ENCODE measurements around the gene ACACB.

DNA sequence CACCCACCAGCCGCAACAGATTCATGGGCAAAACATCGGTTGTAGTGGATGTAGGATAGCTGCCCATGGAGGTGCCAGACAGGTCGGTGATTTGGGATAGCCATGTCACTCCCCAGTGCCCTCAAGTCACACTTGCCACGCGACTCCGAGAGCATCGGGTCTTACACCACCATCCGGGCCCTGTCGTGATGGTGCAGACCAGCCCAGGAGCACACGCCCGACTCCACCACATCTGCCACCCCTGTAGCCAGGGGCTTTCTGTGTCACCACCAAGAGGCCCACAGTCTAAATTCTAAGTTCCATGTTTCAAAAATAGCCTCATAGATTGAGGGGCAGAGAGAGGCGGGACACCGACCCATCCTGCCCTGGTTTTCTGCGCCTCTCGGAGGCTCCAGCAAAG, 174.7 kb downstream of the ACACB start:
- no peak for TF ChIP-seq EZH2 (IDR thresholded peaks at IDR 0.05; ENCODE audit: borderline replicate concordance, low read depth, low read length, severe bottlenecking)
- TF ChIP-seq, protein P1, sequence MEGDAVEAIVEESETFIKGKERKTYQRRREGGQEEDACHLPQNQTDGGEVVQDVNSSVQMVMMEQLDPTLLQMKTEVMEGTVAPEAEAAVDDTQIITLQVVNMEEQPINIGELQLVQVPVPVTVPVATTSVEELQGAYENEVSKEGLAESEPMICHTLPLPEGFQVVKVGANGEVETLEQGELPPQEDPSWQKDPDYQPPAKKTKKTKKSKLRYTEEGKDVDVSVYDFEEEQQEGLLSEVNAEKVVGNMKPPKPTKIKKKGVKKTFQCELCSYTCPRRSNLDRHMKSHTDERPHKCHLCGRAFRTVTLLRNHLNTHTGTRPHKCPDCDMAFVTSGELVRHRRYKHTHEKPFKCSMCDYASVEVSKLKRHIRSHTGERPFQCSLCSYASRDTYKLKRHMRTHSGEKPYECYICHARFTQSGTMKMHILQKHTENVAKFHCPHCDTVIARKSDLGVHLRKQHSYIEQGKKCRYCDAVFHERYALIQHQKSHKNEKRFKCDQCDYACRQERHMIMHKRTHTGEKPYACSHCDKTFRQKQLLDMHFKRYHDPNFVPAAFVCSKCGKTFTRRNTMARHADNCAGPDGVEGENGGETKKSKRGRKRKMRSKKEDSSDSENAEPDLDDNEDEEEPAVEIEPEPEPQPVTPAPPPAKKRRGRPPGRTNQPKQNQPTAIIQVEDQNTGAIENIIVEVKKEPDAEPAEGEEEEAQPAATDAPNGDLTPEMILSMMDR (IDR thresholded peaks at IDR 0.05; ENCODE audit: borderline replicate concordance, extremely low read depth, low read length, poor library complexity, severe bottlenecking) = no peak

Data from DND-41 (cell line).